Endothelial cell of umbilical vein (primary cell): ENCODE data around the gene MRPL33. TPM values are rescaled to one million over a fixed set of nuclear protein-coding genes. Genes with fewer than 3 reads are reported as not detected.

Experiments
- BruUV-seq: library from RNA; stranded (reverse); fragments of 400-500 nt; replicated peaks from 2 replicates; lab custom pipeline; 2021; lab: Mats Ljungman, UMichigan
- CTCF ChIA-PET: fragments of 300-600, 350-600 bp; sonication (Branson Sonifier 250); formaldehyde crosslinking; loops from one replicate; lab custom pipeline; 2021; ENCODE audit warnings: antibody characterized with exemption, inconsistent platforms; lab: Charles Lee
- POLR2A ChIA-PET: fragments of 300-600, 350-600 bp; sonication (Branson Sonifier 250); formaldehyde crosslinking; loops from one replicate; lab custom pipeline; 2021; ENCODE audit warnings: antibody characterized with exemption, inconsistent platforms; lab: Charles Lee
- DNase-seq: peaks from one replicate; pipeline ENCODE4 v3.0.0-alpha.2; 2011; ENCODE audit warnings: low read depth, low spot score
- FAIRE-seq: peaks from 2 replicates; lab custom pipeline; 2011; peaks lifted over from hg19 to GRCh38; lab: Jason Lieb, UNC
- H2AFZ ChIP-seq: 2 replicates; pipeline ENCODE4 v1.6.0; 2012; ENCODE audit warnings: low read depth, low read length, control low read depth, inconsistent platforms
- H3K27ac ChIP-seq: 2 replicates; pipeline ENCODE4 v1.5.1; 2011; ENCODE audit warnings: low read depth, mild to moderate bottlenecking, control low read depth, low read length, moderate library complexity; ENCODE audit not compliant: insufficient read depth
- H3K27me3 ChIP-seq, 2 experiments: 2 replicates each; pipeline versions ENCODE4 v1.6.0 to v1.6.1; 2011; ENCODE audit warnings: low read length in 2 of 2, mixed read lengths in 1 of 2; ENCODE audit not compliant: control insufficient read depth in 2 of 2, insufficient read depth in 2 of 2
- H3K36me3 ChIP-seq, 2 experiments: 2 replicates in 1 of 2; 3 replicates in 1 of 2; pipeline ENCODE4 v1.5.1; 2011; ENCODE audit warnings: low read length in 2 of 2, mild to moderate bottlenecking in 1 of 2, moderate library complexity in 1 of 2; ENCODE audit not compliant: control insufficient read depth in 2 of 2, insufficient read depth in 2 of 2; ENCODE audit errors: extremely low read depth in 1 of 2
- H3K4me1 ChIP-seq: 3 replicates; pipeline ENCODE4 v1.5.1; 2011; ENCODE audit warnings: mild to moderate bottlenecking, low read length; ENCODE audit not compliant: control insufficient read depth, insufficient read depth; ENCODE audit errors: extremely low read depth
- H3K4me2 ChIP-seq: 2 replicates; pipeline ENCODE4 v1.6.1; 2011; ENCODE audit warnings: low read length, control low read depth, mixed read lengths; ENCODE audit not compliant: insufficient read depth
- H3K4me3 ChIP-seq, 3 experiments: fragments of 200-600 bp in 1 of 3; sonication (generic), shearing (Covaris generic) in 1 of 3; replicated peaks in 1 of 3; 2 replicates each; pipeline ENCODE4 v1.5.1; 2011 to 2016; ENCODE audit warnings: control low read depth in 3 of 3, low read length in 3 of 3, mild to moderate bottlenecking in 2 of 3, inconsistent platforms in 1 of 3, low read depth in 1 of 3, moderate library complexity in 1 of 3; ENCODE audit not compliant: insufficient read depth in 1 of 3
- H3K79me2 ChIP-seq: 2 replicates; pipeline ENCODE4 v1.6.0; 2012; ENCODE audit warnings: low read length, inconsistent platforms; ENCODE audit not compliant: control insufficient read depth, insufficient read depth
- H3K9ac ChIP-seq: replicated peaks from 2 replicates; pipeline ENCODE3; 2011; ENCODE audit warnings: low read length, control low read depth; ENCODE audit not compliant: insufficient read depth; ENCODE audit errors: extremely low read depth
- H3K9me1 ChIP-seq: replicated peaks from 3 replicates; pipeline ENCODE4 v1.6.0; 2011; ENCODE audit warnings: mild to moderate bottlenecking, low read length; ENCODE audit not compliant: control insufficient read depth, insufficient read depth; ENCODE audit errors: extremely low read depth
- H3K9me3 ChIP-seq: replicated peaks from 2 replicates; pipeline ENCODE4 v1.5.1; 2012; ENCODE audit warnings: low read length, inconsistent platforms; ENCODE audit not compliant: control insufficient read depth, insufficient read depth
- H4K20me1 ChIP-seq: replicated peaks from 2 replicates; pipeline ENCODE3; 2011; ENCODE audit warnings: mild to moderate bottlenecking, low read length; ENCODE audit not compliant: control insufficient read depth, insufficient read depth; ENCODE audit errors: extremely low read depth
- EZH2 ChIP-seq: IDR thresholded peaks from 2 replicates; pipeline ENCODE4 v1.6.1; 2012; ENCODE audit warnings: borderline replicate concordance, low read depth, mild to moderate bottlenecking, moderate library complexity, low read length, inconsistent platforms; ENCODE audit not compliant: severe bottlenecking
- FOS ChIP-seq: IDR thresholded peaks from 2 replicates; pipeline ENCODE4 v1.6.1; 2011; ENCODE audit warnings: mild to moderate bottlenecking, low read length, moderate library complexity, borderline replicate concordance; ENCODE audit not compliant: insufficient read depth
- GATA2 ChIP-seq: IDR thresholded peaks from 2 replicates; pipeline ENCODE4 v1.7.0; 2011; ENCODE audit warnings: low read depth, mild to moderate bottlenecking, moderate library complexity, mixed read lengths, low read length; ENCODE audit not compliant: insufficient read length, insufficient read depth
- JUN ChIP-seq: IDR thresholded peaks from 2 replicates; pipeline ENCODE4 v1.6.1; 2011; ENCODE audit warnings: borderline replicate concordance, low read depth; ENCODE audit not compliant: insufficient read length, insufficient read depth
- MYC ChIP-seq: IDR thresholded peaks from one replicate; pipeline ENCODE4 v1.6.1; 2011; ENCODE audit warnings: mild to moderate bottlenecking, low read depth, low read length
- POLR2A ChIP-seq: IDR thresholded peaks from 2 replicates; pipeline ENCODE4 v1.6.1; 2012; ENCODE audit warnings: low read depth, mild to moderate bottlenecking, control low read depth, low read length
- POLR2AphosphoS5 ChIP-seq: IDR thresholded peaks from 2 replicates; pipeline ENCODE4 v1.6.1; 2012; ENCODE audit warnings: low read depth, mild to moderate bottlenecking, control low read depth, low read length, moderate library complexity; ENCODE audit not compliant: insufficient read depth
- dilution Hi-C: fragments of 300-500 bp; cut with MboI; formaldehyde crosslinking; loops from one replicate; pipeline ENCODE4 v1.15.0; 2019; ENCODE audit warnings: low sequenced_read_pairs; ENCODE audit not compliant: extremely low pct_ligation_motif_present
- intact Hi-C: fragments of 100-400 bp; cut with micrococcal nuclease; formaldehyde crosslinking; loops from one replicate; pipeline ENCODE4 v1.10.0; 2022
- polyA plus RNA-seq, 4 experiments: library from polyadenylated mRNA; depleted of rRNA in 3 of 4; stranded (reverse) in 3 of 4; unstranded in 1 of 4; fragments of >200 nt; gene quantifications; 2 replicates each; pipeline versions ENCODE4 v1.2.1 to v1.2.3, GENCODE V29; 2011 to 2012; ENCODE audit warnings: missing spikeins in 1 of 4
- total RNA-seq: library from RNA; stranded (reverse); gene quantifications from 2 replicates; pipeline ENCODE4 v1.2.3, GENCODE V29; 2021
- TF ChIP-seq, protein P1 (sequence below), 2 donors: IDR thresholded peaks; 1 replicate in 1 of 2; 2 replicates in 1 of 2; pipeline ENCODE4 v1.5.1; 2011; ENCODE audit warnings: low read length in 2 of 2, mild to moderate bottlenecking in 2 of 2, moderate library complexity in 2 of 2, control low read depth in 1 of 2, inconsistent platforms in 1 of 2, low read depth in 1 of 2; ENCODE audit not compliant: insufficient read depth in 1 of 2; ENCODE audit errors: extremely low read depth in 1 of 2
- TF ChIP-seq, protein P2 (sequence below): IDR thresholded peaks from 2 replicates; pipeline ENCODE4 v1.6.1; 2011; ENCODE audit not compliant: insufficient read depth, insufficient read length

Gene MRPL33
- total and polyA plus RNA-seq, 2 donors (not counting 3 experiments of a cell fraction or from before 2014, with no cell fraction given) = 36.1 to 97.4 TPM

DNA sequence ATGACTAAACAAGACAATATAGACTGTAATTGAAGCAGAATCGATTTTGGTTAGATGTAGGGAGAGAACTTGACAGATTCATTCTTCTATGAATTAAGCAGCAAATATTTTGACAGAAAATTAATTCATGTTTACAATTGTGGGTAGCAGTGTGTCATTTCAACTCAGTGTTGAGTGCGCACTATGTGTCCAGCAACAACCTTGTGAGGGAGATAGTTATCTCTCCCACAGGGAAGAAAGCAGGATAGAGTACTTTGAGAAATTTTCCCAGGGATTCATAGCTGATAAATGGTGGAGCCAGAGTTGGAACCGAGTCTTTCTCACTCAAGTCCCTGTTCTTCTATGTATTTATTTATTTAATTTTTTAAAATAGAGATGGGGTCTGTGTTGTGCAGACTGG is 5.2 kb downstream of the MRPL33 start:
- no peak for DNase-seq
- TF ChIP-seq, protein P1, sequence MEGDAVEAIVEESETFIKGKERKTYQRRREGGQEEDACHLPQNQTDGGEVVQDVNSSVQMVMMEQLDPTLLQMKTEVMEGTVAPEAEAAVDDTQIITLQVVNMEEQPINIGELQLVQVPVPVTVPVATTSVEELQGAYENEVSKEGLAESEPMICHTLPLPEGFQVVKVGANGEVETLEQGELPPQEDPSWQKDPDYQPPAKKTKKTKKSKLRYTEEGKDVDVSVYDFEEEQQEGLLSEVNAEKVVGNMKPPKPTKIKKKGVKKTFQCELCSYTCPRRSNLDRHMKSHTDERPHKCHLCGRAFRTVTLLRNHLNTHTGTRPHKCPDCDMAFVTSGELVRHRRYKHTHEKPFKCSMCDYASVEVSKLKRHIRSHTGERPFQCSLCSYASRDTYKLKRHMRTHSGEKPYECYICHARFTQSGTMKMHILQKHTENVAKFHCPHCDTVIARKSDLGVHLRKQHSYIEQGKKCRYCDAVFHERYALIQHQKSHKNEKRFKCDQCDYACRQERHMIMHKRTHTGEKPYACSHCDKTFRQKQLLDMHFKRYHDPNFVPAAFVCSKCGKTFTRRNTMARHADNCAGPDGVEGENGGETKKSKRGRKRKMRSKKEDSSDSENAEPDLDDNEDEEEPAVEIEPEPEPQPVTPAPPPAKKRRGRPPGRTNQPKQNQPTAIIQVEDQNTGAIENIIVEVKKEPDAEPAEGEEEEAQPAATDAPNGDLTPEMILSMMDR (IDR thresholded peaks at IDR 0.05; ENCODE audit: extremely low read depth in 1 of 2, insufficient read depth in 1 of 2, low read depth in 1 of 2, low read length in 2 of 2) = no peak
- TF ChIP-seq JUN = no peak
- no peak for TF ChIP-seq POLR2AphosphoS5
- TF ChIP-seq MYC = no peak
- TF ChIP-seq FOS = no peak
- TF ChIP-seq, protein P2, sequence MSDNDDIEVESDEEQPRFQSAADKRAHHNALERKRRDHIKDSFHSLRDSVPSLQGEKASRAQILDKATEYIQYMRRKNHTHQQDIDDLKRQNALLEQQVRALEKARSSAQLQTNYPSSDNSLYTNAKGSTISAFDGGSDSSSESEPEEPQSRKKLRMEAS = no peak
- TF ChIP-seq POLR2A = no peak
- no peak for TF ChIP-seq GATA2
- no peak for TF ChIP-seq EZH2
- Histone ChIP-seq H4K20me1 (no peaks in the 10 kb centered on the region), H3K4me1 (peaks cover 43% of the 10 kb centered on the region), H3K9me3 (no peaks in the 10 kb centered on the region), H2AFZ (no peak overlapping the region), H3K36me3 (peaks cover 0 to 3% of the 10 kb centered on the region in 2 experiments), H3K4me3 (no peak overlapping the region), H3K27me3 (no peaks in the 10 kb centered on the region), H3K9ac (no peak overlapping the region), H3K9me1 (no peaks in the 10 kb centered on the region), H3K79me2 (peaks cover 66% of the 10 kb centered on the region), H3K4me2 (no peak overlapping the region), H3K27ac (no peak overlapping the region)
- dilution Hi-C loops = no loop called here
- BruUV-seq = no TSS peak
- intact Hi-C loops = loop anchor here (10.0 kb wide), 1 partner anchor 498 kb away; no protein-coding TSS in a partner anchor
- no peak for FAIRE-seq
- ChIA-PET POLR2A (no interaction called here), CTCF (interaction anchor here (1.0 to 1.8 kb wide), 3 partner anchors 17 to 53 kb away, joined by 3 to 5 read pairs (median 5); no protein-coding TSS in a partner anchor)
